Activated CD4-positive, alpha-beta T cell treated with anti-CD3 and anti-CD28 coated beads for 4 hours (primary cell): ENCODE data around the gene CNN2.
A peak's percentile ranks its signal among the peaks of the same experiment; 100 is the strongest.

Source experiments
- DNase-seq, 2 donors: peaks; one replicate each; pipeline ENCODE4 v3.0.0-alpha.2; 2020

Gene CNN2

DNA sequence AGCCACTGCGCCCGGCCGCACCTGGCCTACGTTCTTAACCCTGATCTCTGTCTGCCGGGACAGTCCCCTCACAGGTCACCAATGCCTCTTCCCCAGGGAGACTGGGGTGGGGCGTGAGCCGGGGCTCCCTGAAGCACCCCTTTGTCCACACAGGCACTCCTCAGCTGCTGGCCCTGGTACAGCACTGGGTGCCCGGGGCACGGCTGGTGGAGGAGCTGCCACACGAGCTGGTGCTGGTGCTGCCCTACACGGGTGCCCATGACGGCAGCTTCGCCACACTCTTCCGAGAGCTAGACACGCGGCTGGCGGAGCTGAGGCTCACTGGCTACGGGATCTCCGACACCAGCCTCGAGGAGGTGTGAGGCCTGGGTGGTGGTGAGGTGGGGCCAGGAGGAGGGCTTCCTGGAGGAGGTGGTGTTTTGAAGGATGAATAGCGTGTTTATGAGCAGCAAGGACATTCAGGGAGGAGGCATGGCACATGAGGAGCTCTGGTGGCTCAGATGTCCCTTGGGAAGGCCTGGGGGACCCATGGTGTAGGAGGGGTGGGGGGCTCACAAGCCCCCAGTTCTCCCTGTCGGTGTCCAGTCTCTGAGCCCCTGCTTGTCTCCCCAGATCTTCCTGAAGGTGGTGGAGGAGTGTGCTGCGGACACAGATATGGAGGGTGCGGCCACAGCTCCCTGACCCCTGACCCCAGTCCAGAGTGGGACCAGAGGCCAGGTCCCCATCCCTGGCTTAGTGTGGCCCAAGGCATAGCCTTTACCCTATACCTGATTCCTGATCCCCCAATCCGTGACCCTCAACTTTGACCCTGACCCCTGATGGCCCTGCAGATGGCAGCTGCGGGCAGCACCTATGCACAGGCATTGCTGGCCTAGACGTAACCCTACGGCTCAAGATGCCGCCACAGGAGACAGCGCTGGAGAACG is 27.0 kb downstream of the CNN2 start:
- no peak for DNase-seq

GRCh38 chr19:1054102-1055027 is 28.0 kb downstream of the CNN2 start:
- no peak for DNase-seq

GRCh38 chr19:1055028-1055425 is 28.6 kb downstream of the CNN2 start:
- DNase-seq, result no peak

DNA sequence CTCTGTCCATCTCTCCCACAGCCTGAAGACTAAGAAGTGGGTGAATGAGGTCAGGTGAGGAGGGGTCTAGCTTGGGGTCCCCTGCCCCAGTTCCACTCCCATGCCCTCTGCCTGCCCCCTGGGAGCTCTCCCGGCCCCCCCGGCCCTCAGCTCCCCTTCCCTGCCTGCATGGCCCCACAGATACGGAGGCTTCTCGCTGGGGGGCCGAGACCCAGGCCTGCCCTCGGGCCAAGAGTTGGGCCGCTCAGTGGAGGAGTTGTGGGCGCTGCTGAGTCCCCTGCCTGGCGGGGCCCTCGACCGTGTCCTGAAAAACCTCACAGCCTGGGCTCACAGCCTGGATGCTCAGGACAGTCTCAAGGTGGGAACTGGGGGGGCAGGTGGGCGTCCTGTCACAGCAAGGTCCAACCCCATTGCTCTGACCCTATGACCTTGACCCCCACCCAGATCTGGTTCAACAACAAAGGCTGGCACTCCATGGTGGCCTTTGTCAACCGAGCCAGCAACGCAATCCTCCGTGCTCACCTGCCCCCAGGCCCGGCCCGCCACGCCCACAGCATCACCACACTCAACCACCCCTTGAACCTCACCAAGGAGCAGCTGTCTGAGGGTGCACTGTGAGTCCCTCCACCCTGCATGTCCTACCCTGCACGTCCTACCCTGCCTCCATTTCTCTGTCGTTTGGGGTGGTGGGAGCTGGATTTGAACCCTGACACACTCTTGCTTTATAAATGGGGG is 29.6 kb downstream of the CNN2 start:
- no peak for DNase-seq

DNA sequence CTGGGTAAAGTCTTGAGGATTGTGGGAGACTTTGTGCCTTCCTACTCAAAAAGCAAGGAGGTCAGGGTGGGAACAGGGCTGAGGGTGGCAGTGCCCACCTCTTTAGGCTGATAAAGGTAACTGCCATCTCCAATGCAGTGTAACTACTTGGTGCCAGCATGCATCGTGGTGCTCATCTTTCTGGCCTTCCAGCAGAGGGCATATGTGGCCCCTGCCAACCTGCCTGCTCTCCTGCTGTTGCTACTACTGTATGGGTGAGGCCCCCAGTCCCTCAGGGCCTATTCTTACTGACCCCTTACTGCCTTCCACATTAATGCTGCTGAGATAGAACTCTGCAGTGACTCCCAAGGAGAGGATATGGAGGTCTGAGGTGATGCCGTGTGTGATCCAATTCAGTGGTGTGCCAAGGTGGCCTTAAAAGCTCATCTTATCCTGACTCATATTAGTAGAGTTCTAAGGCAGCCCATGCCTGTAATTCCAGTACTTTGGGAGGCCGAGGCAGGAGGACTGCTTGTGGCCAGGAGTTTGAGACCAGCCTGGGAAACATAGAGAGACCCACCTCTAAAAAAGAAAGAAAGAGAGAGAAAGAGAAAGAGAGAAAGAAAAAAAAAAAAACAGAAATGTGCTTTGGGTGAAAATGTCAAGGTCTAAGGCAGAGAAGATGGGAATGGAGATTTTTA is 30.9 kb downstream of the CNN2 start:
- DNase-seq, result peak; percentile 55 to 64

GRCh38 chr19:1058112-1058511 is 31.7 kb downstream of the CNN2 start:
- no peak for DNase-seq

GRCh38 chr19:1060689-1061088 is 34.3 kb downstream of the CNN2 start:
- DNase-seq, result no peak

GRCh38 chr19:1061987-1062386 is 35.6 kb downstream of the CNN2 start:
- no peak for DNase-seq

DNA sequence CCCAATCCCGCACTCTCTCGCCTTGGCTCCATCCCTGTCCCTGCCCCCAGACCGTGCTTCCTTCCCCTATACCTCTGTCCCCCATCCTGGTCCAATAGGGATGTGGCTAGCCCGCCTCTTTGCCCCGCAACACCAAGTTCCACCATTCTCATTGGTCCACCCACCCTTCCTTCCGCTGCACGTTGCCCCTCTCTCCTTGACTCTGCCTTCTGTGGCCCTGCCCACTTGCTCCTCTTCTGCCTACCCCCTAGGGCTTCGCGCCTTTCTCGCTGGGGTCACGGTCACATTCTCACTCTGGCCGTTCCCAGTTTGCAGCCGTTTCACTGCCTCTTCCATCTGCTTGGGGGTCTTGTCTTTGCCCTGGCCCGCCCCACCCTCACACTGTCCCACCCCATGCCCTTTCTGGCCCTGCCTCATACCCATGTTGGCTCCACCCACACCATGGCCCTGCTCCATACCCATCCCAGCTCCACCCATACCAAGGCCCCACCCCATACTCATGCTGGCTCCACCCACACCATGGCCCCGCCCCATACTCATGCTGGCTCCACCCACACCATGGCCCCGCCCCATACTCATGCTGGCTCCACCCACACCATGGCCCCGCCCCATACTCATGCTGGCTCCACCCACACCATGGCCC is 36.1 kb downstream of the CNN2 start:
- no peak for DNase-seq

GRCh38 chr19:1063030-1063908 is 36.9 kb downstream of the CNN2 start:
- DNase-seq, result peak in 1 of 2 donors; percentile 57

- DNase-seq, result no peak
Measured at GRCh38 chr19:1063909-1064660, 37.7 kb downstream of the CNN2 start.

DNA sequence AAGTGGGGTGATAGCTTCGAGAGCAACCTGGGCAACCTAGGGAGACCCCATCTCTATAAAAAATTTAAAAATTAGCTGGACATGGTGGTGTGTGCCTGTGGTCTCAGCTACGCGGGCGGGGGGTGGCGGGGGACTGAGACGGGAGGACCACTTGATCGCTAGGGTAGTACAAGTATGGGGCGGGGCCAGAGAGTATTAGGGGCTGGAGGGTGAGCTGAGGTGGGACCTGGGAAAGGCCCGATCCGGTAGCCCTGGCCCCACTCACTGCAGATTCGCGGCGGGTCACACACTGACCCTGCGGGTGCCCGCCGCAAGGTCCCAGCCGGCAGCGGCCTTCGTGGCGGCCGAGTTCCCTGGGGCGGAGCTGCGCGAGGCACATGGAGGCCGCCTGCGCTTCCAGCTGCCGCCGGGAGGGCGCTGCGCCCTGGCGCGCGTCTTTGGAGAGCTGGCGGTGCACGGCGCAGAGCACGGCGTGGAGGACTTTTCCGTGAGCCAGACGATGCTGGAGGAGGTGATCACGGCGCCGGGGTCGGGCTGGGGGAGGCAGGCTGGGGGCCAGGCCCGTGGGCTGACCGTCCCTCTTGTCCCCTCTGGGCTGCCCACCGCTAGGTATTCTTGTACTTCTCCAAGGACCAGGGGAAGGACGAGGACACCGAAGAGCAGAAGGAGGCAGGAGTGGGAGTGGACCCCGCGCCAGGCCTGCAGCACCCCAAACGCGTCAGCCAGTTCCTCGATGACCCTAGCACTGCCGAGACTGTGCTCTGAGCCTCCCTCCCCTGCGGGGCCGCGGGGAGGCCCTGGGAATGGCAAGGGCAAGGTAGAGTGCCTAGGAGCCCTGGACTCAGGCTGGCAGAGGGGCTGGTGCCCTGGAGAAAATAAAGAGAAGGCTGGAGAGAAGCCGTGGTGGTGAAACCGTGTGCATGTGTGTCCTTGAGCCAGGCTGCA is 38.5 kb downstream of the CNN2 start:
- DNase-seq, result peak; percentile 69 to 74

- DNase-seq, result no peak
Measured at GRCh38 chr19:1065606-1066109, 39.2 kb downstream of the CNN2 start.

DNA sequence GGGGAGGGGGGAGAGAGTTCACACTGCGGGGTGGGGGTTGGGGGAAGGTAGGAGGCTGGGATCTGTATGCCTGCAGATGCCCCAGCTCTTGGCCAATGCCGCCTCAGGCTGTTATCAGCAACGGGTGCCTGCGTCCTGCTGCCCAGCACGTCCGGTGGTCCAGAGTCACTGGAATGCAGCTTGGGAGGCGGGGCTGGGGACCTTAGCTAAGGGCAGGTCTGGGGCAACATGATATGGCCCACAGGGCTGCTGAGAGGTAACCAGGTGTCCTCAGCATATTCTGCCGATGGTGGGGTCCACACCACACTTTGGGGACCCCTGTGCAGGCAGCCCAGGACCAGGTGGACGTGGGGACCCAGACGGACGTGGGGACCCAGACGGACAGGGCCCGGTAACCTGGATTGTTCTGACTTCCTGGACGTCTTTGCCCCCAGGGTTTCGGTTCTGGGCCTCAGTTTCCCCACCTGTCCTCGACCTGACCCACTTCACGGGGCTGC is 39.9 kb downstream of the CNN2 start:
- DNase-seq, result no peak

- DNase-seq, result peak; percentile 77 to 84
Measured at GRCh38 chr19:1066748-1067340, 40.4 kb downstream of the CNN2 start, which contains the start of gene ARHGAP45. TSS of gene ARHGAP45 (plus strand) at chr19:1067167. CDS start at chr19:1067406, 239 bp downstream.

DNA sequence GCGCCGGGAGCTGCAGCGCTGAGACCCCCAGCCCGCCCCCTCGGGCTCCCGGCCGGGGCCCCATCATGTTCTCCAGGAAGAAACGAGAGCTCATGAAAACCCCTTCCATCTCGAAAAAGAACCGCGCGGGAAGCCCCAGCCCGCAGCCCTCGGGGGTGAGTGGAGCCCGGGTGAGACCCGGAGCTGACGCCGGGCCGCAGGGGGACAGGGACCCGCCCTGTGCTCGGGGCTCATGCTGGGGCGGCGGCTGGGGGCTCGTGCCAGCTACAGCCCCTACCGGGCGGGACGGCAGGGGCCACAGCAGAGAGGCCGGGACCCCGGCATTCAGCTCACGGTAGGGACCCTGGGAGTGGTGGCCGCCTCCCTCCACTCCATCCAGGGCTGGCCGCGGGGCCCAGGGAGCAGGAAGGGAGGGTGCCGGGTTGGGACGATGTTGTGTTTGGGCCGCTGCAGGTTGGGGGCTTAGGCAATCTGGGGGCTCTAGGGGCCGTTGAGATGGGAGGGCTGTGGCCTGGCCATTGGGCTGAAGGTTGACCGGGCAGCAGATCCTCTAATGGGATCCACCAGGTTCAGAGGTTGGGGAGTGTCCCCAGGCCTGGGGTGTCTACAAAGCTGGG is 41.0 kb downstream of the CNN2 start:
- DNase-seq, result no peak
